ENCODE data around the gene MAGI2.

DNA sequence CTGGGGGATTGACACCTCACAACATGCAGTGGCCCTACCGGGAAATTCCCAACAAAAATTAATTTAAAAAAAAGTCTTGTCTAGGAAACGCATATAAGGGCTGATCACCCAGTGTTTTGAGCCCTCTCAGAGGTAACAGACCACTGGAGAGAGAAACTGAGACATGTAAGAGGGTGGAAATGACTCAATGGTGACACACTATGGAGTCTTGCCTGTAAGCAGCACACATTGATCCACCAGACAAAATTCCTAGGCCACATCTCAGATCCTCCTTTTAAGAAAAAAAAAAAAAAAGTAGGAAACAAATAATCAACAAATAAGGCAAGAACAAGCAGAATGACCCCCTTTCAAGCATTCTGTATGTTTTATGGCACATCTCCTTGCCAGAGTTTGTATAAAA is 296.2 kb downstream of the MAGI2 start:
- TF ChIP-seq, protein P1, sequence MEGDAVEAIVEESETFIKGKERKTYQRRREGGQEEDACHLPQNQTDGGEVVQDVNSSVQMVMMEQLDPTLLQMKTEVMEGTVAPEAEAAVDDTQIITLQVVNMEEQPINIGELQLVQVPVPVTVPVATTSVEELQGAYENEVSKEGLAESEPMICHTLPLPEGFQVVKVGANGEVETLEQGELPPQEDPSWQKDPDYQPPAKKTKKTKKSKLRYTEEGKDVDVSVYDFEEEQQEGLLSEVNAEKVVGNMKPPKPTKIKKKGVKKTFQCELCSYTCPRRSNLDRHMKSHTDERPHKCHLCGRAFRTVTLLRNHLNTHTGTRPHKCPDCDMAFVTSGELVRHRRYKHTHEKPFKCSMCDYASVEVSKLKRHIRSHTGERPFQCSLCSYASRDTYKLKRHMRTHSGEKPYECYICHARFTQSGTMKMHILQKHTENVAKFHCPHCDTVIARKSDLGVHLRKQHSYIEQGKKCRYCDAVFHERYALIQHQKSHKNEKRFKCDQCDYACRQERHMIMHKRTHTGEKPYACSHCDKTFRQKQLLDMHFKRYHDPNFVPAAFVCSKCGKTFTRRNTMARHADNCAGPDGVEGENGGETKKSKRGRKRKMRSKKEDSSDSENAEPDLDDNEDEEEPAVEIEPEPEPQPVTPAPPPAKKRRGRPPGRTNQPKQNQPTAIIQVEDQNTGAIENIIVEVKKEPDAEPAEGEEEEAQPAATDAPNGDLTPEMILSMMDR (IDR thresholded peaks at IDR 0.05 in 4 of 5, conservative IDR thresholded peaks at IDR 0.05 in 1 of 5), result no peak
- TF ChIP-seq POLR2A (IDR thresholded peaks at IDR 0.05), result no peak
